ENCODE data around the gene GSK3B.

GSK3B gene

DNA sequence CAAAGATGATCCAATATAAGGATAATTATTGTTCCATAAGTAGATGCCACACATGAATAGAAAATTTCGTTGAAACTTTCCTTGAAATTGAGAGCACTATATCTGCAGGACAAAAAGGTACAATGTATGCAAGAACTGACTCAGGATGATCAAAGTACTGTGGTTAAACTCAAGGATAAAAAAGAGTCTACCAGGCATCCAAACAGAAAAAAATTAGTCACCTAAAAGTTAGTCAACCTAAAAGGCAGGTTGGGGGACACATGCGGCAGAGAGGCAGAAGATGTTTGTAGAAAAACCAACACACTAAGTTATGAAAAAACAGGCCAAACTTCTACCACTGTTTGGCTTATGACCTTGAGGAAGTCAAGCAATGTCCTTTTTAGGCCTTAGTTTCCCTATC lies 68.7 kb downstream of the GSK3B start:
- no peak for TF ChIP-seq EZH2 (IDR thresholded peaks at IDR 0.05; ENCODE audit: borderline replicate concordance, low read depth, low read length, severe bottlenecking)
- TF ChIP-seq, protein P1, sequence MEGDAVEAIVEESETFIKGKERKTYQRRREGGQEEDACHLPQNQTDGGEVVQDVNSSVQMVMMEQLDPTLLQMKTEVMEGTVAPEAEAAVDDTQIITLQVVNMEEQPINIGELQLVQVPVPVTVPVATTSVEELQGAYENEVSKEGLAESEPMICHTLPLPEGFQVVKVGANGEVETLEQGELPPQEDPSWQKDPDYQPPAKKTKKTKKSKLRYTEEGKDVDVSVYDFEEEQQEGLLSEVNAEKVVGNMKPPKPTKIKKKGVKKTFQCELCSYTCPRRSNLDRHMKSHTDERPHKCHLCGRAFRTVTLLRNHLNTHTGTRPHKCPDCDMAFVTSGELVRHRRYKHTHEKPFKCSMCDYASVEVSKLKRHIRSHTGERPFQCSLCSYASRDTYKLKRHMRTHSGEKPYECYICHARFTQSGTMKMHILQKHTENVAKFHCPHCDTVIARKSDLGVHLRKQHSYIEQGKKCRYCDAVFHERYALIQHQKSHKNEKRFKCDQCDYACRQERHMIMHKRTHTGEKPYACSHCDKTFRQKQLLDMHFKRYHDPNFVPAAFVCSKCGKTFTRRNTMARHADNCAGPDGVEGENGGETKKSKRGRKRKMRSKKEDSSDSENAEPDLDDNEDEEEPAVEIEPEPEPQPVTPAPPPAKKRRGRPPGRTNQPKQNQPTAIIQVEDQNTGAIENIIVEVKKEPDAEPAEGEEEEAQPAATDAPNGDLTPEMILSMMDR (IDR thresholded peaks at IDR 0.05; ENCODE audit: borderline replicate concordance, extremely low read depth, low read length, poor library complexity, severe bottlenecking), result no peak
- no peak for DNase-seq
- Histone ChIP-seq H3K27ac (ENCODE audit: low read length) (no peak overlapping the region), H3K27me3 (ENCODE audit: insufficient read depth, low read length, poor library complexity) (no peaks in the 10 kb centered on the region), H3K79me2 (ENCODE audit: insufficient read depth, low read length) (peaks cover 98% of the 10 kb centered on the region), H3K4me3 (ENCODE audit: low read depth in 1 of 2, low read length in 2 of 2) (no peak overlapping the region), H2AFZ (ENCODE audit: low read depth, low read length) (no peak overlapping the region), H4K20me1 (ENCODE audit: insufficient read depth, low read length) (peaks cover 86% of the 10 kb centered on the region), H3K9me3 (ENCODE audit: insufficient read depth, low read length, severe bottlenecking) (no peaks in the 10 kb centered on the region), H3K4me2 (ENCODE audit: insufficient read depth, low read length) (no peak overlapping the region), H3K9ac (ENCODE audit: low read depth, low read length) (no peak overlapping the region), H3K36me3 (ENCODE audit: insufficient read depth, low read length) (peaks cover 16% of the 10 kb centered on the region; the same call in 1 of the 2 replicates), H3K4me1 (ENCODE audit: insufficient read depth, low read length) (peaks cover 6% of the 10 kb centered on the region; the same call in 1 of the 2 replicates)
- peak; percentile 66 for ATAC-seq (ENCODE audit: insufficient read depth, low read depth)

DNA sequence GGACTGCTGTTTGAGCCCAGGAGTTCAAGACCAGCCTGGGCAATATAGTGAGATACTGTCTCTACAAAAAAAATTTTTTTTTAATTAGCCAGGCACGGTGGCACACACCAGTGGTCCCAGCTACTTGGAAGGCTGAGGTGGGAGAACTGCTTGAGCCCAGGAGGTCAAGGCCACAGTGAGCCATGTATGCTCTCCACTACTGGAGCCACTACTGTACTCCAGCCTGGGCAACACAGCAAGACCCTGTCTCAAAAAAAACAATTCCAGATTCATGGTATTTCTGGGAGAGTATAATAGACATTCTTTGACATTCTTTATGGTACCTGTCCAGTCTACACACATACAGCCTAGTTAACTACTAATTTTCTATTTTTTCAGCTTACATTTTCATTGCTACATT lies 70.1 kb downstream of the GSK3B start:
- Histone ChIP-seq H3K79me2 (ENCODE audit: insufficient read depth, low read length) (peaks cover 98% of the 10 kb centered on the region), H4K20me1 (ENCODE audit: insufficient read depth, low read length) (peaks cover 86% of the 10 kb centered on the region)
- no peak for ATAC-seq (ENCODE audit: insufficient read depth, low read depth)

DNA sequence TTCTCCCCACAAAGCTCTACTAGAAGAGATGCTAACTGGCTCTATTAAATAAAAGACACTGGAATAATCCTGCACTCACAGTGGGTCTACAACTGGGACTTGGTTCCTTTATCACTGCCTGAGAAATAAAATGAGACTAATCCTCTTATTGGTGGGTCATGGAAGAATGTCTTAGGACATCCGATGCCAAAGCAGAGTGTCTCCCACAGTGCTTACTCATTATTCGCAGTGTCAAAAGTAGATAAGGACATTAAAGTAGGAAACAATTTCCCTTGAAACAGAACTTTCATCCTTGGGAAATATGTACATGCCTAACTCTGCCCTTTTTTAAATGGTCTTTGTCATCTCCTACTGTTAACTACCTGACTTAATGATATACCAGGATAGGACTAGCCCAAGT lies 71.5 kb downstream of the GSK3B start:
- Histone ChIP-seq H3K4me2 (ENCODE audit: insufficient read depth, low read length) (no peak overlapping the region), H3K9ac (ENCODE audit: low read depth, low read length) (no peak overlapping the region), H3K79me2 (ENCODE audit: insufficient read depth, low read length) (peaks cover 98% of the 10 kb centered on the region), H2AFZ (ENCODE audit: low read depth, low read length) (no peak overlapping the region), H3K36me3 (ENCODE audit: insufficient read depth, low read length) (peaks cover 16% of the 10 kb centered on the region; the same call in 1 of the 2 replicates), H3K27me3 (ENCODE audit: insufficient read depth, low read length, poor library complexity) (no peaks in the 10 kb centered on the region), H3K27ac (ENCODE audit: low read length) (no peak overlapping the region), H3K9me3 (ENCODE audit: insufficient read depth, low read length, severe bottlenecking) (no peaks in the 10 kb centered on the region), H3K4me1 (ENCODE audit: insufficient read depth, low read length) (peaks cover 3% of the 10 kb centered on the region; the same call in 1 of the 2 replicates), H4K20me1 (ENCODE audit: insufficient read depth, low read length) (peaks cover 88% of the 10 kb centered on the region), H3K4me3 (ENCODE audit: low read depth in 1 of 2, low read length in 2 of 2) (no peak overlapping the region)
- ATAC-seq (ENCODE audit: insufficient read depth, low read depth) (no peak), DNase-seq (no peak)
- TF ChIP-seq, protein P1 (IDR thresholded peaks at IDR 0.05; ENCODE audit: borderline replicate concordance, extremely low read depth, low read length, poor library complexity, severe bottlenecking), result no peak
- no peak for TF ChIP-seq EZH2 (IDR thresholded peaks at IDR 0.05; ENCODE audit: borderline replicate concordance, low read depth, low read length, severe bottlenecking)

More for the DNA sequence above, 70.1 kb downstream of the GSK3B start:
- Histone ChIP-seq H3K4me2 (ENCODE audit: insufficient read depth, low read length) (no peak overlapping the region), H3K36me3 (ENCODE audit: insufficient read depth, low read length) (peaks cover 16% of the 10 kb centered on the region; the same call in 1 of the 2 replicates), H3K9me3 (ENCODE audit: insufficient read depth, low read length, severe bottlenecking) (no peaks in the 10 kb centered on the region), H2AFZ (ENCODE audit: low read depth, low read length) (no peak overlapping the region), H3K4me1 (ENCODE audit: insufficient read depth, low read length) (peaks cover 3% of the 10 kb centered on the region; the same call in 1 of the 2 replicates), H3K9ac (ENCODE audit: low read depth, low read length) (no peak overlapping the region), H3K4me3 (ENCODE audit: low read depth in 1 of 2, low read length in 2 of 2) (no peak overlapping the region), H3K27ac (ENCODE audit: low read length) (no peak overlapping the region), H3K27me3 (ENCODE audit: insufficient read depth, low read length, poor library complexity) (no peaks in the 10 kb centered on the region)
- DNase-seq, result no peak
- TF ChIP-seq, protein P1 (IDR thresholded peaks at IDR 0.05; ENCODE audit: borderline replicate concordance, extremely low read depth, low read length, poor library complexity, severe bottlenecking), result no peak
- TF ChIP-seq EZH2 (IDR thresholded peaks at IDR 0.05; ENCODE audit: borderline replicate concordance, low read depth, low read length, severe bottlenecking), result no peak

Measured in DND-41 (cell line).